ENCODE data around the gene RHBDD3.

The RHBDD3 gene

GRCh38 chr22:29313126-29313575 is 45.4 kb upstream of the RHBDD3 start:
- H3K4me3 ChIP-seq (ENCODE audit: low read depth, low read length): no peak overlapping the region
- DNase-seq (ENCODE audit: low read depth): peak; percentile 68
- TF ChIP-seq, protein P1, sequence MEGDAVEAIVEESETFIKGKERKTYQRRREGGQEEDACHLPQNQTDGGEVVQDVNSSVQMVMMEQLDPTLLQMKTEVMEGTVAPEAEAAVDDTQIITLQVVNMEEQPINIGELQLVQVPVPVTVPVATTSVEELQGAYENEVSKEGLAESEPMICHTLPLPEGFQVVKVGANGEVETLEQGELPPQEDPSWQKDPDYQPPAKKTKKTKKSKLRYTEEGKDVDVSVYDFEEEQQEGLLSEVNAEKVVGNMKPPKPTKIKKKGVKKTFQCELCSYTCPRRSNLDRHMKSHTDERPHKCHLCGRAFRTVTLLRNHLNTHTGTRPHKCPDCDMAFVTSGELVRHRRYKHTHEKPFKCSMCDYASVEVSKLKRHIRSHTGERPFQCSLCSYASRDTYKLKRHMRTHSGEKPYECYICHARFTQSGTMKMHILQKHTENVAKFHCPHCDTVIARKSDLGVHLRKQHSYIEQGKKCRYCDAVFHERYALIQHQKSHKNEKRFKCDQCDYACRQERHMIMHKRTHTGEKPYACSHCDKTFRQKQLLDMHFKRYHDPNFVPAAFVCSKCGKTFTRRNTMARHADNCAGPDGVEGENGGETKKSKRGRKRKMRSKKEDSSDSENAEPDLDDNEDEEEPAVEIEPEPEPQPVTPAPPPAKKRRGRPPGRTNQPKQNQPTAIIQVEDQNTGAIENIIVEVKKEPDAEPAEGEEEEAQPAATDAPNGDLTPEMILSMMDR (conservative IDR thresholded peaks at IDR 0.05; ENCODE audit: low read depth, low read length): peak; percentile 62

DNA sequence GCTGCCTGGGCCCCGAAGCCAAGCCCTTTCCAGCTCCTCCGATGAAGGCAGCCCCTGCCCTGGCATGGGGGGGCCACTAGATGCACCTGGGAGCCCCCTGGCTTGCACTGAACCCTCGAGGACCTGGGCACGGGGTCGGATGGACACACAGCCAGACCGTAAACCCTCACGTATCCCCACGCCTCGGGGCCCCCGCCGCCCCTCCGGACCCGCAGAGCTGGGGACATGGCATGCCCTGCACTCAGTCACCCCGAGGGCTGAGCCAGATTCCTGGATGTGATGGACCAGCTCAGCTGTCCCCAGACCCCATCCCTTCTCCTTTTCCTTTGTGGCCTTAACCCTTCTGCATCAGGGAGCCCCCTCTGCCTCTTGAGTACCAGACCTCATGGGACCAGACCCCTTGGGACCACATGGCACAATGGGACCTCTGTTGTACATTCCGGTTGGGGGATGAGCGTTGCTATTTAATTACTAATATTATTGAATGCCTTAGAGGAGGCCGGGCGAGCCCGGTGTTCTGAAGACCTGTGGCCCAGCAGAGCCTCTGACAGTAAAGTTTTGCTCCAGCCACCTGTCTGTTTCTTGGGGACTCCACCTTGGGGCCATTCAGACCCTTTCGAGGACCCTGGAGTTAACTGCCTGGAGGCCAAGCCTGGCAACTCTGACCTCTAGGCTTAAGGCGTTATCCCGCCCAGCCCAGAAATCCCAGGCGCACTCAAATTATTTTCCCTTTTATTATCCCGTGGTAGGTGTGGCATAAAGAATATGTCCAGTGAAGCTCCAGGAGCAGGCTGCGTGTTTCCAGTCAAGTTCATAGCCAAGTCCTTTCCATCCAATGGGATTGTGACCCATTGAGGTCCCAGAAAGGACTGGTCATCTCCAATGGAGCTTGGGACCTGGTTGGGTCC is 44.7 kb upstream of the RHBDD3 start:
- no peak for DNase-seq (ENCODE audit: low read depth)
- no peak overlapping the region for H3K4me3 ChIP-seq (ENCODE audit: low read depth, low read length)
- TF ChIP-seq, protein P1 (conservative IDR thresholded peaks at IDR 0.05; ENCODE audit: low read depth, low read length): no peak

DNA sequence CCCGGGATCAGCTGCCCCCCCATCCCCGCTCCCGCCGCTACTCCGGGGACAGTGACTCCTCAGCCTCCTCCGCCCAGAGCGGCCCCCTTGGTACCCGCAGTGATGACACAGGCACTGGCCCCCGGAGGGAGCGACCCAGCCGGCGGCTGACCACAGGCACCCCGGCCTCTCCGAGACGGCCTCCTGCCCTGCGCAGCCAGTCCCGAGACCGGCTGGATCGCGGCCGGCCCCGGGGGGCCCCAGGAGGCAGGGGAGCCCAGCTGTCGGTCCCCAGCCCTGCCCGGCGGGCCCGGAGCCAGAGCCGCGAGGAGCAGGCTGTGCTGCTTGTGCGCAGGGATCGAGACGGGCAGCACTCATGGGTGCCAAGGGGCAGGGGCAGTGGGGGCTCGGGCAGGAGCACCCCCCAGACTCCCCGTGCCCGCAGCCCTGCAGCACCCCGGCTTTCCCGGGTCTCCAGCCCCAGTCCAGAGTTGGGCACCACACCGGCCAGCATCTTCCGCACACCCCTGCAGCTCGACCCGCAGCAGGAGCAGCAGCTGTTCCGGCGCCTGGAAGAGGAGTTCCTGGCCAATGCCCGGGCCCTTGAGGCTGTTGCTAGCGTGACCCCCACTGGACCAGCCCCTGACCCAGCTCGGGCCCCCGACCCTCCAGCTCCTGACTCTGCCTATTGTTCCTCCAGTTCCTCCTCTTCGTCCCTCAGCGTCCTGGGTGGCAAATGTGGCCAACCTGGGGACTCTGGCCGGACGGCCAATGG is 43.9 kb upstream of the RHBDD3 start:
- no peak overlapping the region for H3K4me3 ChIP-seq (ENCODE audit: low read depth, low read length)
- TF ChIP-seq, protein P1 (conservative IDR thresholded peaks at IDR 0.05; ENCODE audit: low read depth, low read length): no peak
- no peak for DNase-seq (ENCODE audit: low read depth)

DNA sequence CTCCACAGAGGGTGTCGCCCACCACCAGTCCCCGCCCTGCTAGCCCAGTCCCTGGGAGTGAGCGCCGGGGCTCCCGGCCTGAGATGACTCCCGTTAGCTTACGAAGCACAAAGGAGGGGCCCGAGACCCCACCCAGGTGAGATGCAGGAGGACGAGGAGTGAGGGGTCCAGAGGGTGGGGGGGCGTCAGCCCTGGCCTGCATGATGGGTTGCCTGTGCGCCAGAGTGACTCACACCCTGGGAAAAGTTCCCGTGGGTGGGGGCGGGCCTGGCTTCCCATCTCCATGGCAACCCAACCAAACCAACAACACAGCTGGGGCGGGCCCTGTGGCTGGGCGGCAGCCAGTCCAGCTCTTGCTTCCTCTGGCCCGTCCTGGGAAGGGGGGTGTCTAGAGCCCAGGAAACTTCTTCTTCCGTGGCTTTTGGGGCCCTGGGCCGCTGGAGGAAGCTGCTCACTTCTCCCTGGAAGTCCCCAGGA is 43.1 kb upstream of the RHBDD3 start:
- TF ChIP-seq, protein P1 (conservative IDR thresholded peaks at IDR 0.05; ENCODE audit: low read depth, low read length): no peak
- no peak overlapping the region for H3K4me3 ChIP-seq (ENCODE audit: low read depth, low read length)
- peak; percentile 99 for DNase-seq (ENCODE audit: low read depth)

DNA sequence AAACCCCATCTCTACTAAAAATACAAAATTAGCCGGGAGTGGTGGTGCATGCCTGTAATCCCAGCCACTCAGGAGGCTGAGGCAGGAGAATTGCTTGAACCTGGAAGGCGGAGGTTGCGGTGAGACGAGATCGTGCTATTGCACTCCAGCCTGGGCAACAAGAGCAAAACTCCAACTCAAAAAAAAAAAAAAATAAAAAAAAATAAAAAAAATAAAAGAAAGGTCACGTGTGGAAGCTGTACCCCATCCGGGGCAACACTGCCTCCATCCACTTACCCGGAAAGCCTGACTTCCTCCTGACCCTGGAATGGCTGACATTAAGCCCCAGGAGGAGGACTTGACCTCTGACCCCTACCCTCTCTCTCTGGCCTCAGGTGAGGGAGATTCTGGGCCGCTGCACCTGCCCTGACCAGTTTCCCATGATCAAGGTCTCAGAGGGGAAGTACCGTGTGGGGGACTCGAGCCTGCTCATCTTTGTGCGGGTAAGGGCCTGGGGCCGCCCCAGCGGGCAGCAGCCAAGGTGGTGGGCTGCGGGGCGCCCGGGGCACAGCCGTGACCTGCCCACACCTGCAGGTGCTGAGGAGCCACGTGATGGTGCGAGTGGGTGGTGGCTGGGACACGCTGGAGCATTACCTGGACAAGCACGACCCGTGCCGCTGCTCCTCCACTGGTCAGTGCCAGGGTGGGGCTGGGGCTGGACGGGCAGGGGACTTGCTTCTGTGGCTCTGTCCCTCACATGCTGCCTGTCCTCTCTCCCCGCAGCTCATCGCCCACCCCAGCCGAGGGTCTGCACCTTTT is 42.5 kb upstream of the RHBDD3 start:
- TF ChIP-seq, protein P1 (conservative IDR thresholded peaks at IDR 0.05; ENCODE audit: low read depth, low read length): no peak
- no peak for DNase-seq (ENCODE audit: low read depth)
- no peak overlapping the region for H3K4me3 ChIP-seq (ENCODE audit: low read depth, low read length)

DNA sequence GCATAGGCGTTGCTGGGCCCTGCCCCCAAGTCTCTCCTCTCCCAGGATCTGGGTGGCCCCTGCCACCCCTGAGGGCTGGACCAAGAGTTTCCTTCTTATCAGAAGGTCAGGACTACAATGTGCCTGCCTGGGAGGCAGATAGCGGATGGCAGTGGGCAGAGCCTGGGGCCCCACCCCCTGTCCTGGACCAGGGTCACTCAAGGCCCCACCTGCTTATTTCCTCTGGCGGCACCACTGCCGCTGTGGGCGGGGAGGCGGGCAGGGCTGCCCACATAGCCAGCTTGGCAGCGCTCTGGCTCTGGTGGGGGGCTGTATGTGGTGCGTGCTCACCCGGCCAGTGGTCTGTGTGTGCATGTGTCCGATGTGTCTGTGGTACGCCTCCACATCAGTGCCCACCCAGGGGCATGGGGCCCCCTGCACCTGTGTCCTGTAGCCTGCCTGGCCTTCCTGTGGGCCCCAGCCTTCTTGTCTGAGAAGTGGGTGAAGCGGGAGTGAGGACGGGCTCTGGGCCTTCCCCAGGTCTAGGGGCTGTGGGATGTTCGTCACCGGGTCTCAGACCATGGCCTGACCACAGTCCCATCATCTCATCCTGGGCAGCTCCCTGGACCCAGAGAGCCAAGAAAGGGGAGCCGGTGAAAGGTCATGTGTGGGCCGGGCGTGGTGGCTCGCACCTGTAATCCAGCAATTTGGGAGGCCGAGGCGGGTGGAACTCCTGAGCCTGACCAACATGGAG is 41.7 kb upstream of the RHBDD3 start:
- peak overlapping the region; percentile 22 for H3K4me3 ChIP-seq (ENCODE audit: low read depth, low read length)
- no peak for DNase-seq (ENCODE audit: low read depth)
- TF ChIP-seq, protein P1 (conservative IDR thresholded peaks at IDR 0.05; ENCODE audit: low read depth, low read length): no peak

All from choroid plexus epithelial cell (primary cell).